A172 (cell line): Measurements from ENCODE around the gene C11orf91. TPM values are rescaled to one million over a fixed set of nuclear protein-coding genes. Genes with fewer than 3 reads are reported as not detected.
"Not testable (repeated sequence)": the region's sequence is repeated elsewhere in the genome, so short reads cannot be mapped to it uniquely, and the experiment has no call there.

ENCODE experiments used
- DNase-seq: peaks from one replicate; pipeline ENCODE4 v3.0.0-alpha.2; 2015; ENCODE audit warnings: low spot score
- total RNA-seq: library from RNA; depleted of rRNA; stranded (reverse); fragments of >200 nt; shearing (Covaris generic); gene quantifications from 2 replicates; pipeline ENCODE4 v1.2.3, GENCODE V29; 2014; rRNA removed

C11orf91 gene
- total RNA-seq = not detected in 2 replicates

- DNase-seq = peak; percentile 93
These were observed at the start of gene C11orf91 for GRCh38 chr11:33700502-33701271. Gene C11orf91 (minus strand): TSS chr11:33700826. CDS start chr11:33700740, 86 bp downstream.

GRCh38 chr11:33747979-33748378 lies 47.4 kb upstream of the C11orf91 start:
- no peak for DNase-seq

- no peak for DNase-seq
These were observed 42.7 kb upstream of the C11orf91 start for GRCh38 chr11:33743291-33743690.

- peak; percentile 27 for DNase-seq
These were observed 41.7 kb upstream of the C11orf91 start for GRCh38 chr11:33742249-33742851.

- DNase-seq = peak; percentile 48
These were observed 41.2 kb upstream of the C11orf91 start for GRCh38 chr11:33741806-33742205.

GRCh38 chr11:33737362-33737821 lies 36.8 kb upstream of the C11orf91 start:
- no peak for DNase-seq

- DNase-seq = peak; percentile 88
These were observed 35.7 kb upstream of the C11orf91 start, which contains the start of gene CD59 for GRCh38 chr11:33736148-33736812. Gene CD59 (minus strand): TSS chr11:33736423. CDS start chr11:33722445, 13,978 bp downstream.

- peak; percentile 28 for DNase-seq
These were observed 34.9 kb upstream of the C11orf91 start for GRCh38 chr11:33735271-33736147.

- DNase-seq = no peak
These were observed 34.0 kb upstream of the C11orf91 start for GRCh38 chr11:33734441-33735270.

- no peak for DNase-seq
These were observed 33.4 kb upstream of the C11orf91 start for GRCh38 chr11:33733980-33734379.

GRCh38 chr11:33731723-33732531 lies 31.3 kb upstream of the C11orf91 start:
- peak; percentile 41 for DNase-seq

GRCh38 chr11:33730716-33731115 lies 30.1 kb upstream of the C11orf91 start:
- no peak for DNase-seq

- DNase-seq = not testable (repeated sequence)
These were observed 28.5 kb upstream of the C11orf91 start for GRCh38 chr11:33729072-33729664.

- not testable (repeated sequence) for DNase-seq
These were observed 26.9 kb upstream of the C11orf91 start for GRCh38 chr11:33727539-33727938.

GRCh38 chr11:33725496-33725895 lies 24.9 kb upstream of the C11orf91 start:
- DNase-seq = no peak

- DNase-seq = no peak
These were observed 24.0 kb upstream of the C11orf91 start for GRCh38 chr11:33724644-33725035.

- DNase-seq = peak; percentile 96
These were observed 22.7 kb upstream of the C11orf91 start for GRCh38 chr11:33723238-33723881.

GRCh38 chr11:33722590-33723234 lies 22.1 kb upstream of the C11orf91 start:
- peak; percentile 92 for DNase-seq
